ENCODE data around the gene CUEDC2.

The CUEDC2 gene

DNA sequence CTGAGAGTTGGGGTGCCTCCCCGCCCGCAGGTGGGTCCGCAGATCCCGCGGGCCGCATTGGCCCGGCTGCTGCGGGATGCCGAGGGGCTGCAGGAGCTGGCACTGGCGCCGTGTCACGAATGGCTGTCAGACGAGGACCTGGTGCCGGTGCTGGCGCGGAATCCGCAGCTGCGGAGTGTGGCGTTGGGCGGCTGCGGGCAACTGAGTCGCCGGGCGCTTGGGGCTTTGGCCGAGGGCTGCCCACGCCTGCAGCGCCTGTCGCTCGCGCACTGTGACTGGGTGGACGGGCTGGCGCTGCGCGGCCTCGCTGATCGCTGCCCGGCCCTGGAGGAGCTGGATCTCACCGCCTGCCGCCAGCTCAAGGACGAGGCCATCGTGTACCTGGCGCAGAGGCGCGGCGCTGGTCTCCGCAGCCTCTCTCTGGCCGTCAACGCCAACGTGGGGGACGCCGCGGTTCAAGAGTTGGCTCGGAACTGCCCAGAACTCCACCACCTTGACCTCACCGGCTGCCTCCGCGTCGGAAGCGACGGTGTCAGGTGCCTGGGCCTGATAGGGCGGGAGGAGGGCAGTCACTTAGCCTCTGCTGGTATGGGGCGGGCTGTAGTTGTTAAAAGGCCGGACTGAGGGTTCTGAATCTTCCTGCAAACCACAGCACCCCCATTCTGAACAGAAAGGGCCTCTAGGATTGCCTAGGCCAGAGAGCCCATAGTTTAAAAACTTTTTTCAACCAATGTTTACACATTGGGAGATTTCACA lies 10.4 kb downstream of the CUEDC2 start:
- DNase-seq (ENCODE audit: extremely low read depth, insufficient read length): no peak

DNA sequence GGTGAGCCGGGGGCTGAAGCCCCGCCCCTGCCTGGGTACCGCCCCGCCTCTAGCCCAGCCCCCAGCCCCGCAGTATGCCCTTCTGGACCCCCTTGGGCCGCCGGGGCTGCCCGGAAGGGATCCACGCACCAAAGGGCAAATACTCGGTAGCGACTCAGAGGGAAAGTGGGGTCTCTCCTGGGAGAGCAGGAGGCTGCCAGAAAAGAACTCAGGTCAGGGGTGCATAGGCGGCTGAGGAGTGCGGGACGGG lies 10.9 kb downstream of the CUEDC2 start:
- Histone ChIP-seq H3K4me3 (replicated peaks; ENCODE audit: low read depth, low read length) (peak overlapping the region; percentile 83), H3K27me3 (replicated peaks; ENCODE audit: control insufficient read depth, insufficient read depth, low read length) (no peaks in the 10 kb centered on the region; the same call in 1 of the 2 replicates), H3K36me3 (ENCODE audit: control insufficient read depth, insufficient read depth, low read length) (peaks cover 7% of the 10 kb centered on the region)
- TF ChIP-seq, protein P1, sequence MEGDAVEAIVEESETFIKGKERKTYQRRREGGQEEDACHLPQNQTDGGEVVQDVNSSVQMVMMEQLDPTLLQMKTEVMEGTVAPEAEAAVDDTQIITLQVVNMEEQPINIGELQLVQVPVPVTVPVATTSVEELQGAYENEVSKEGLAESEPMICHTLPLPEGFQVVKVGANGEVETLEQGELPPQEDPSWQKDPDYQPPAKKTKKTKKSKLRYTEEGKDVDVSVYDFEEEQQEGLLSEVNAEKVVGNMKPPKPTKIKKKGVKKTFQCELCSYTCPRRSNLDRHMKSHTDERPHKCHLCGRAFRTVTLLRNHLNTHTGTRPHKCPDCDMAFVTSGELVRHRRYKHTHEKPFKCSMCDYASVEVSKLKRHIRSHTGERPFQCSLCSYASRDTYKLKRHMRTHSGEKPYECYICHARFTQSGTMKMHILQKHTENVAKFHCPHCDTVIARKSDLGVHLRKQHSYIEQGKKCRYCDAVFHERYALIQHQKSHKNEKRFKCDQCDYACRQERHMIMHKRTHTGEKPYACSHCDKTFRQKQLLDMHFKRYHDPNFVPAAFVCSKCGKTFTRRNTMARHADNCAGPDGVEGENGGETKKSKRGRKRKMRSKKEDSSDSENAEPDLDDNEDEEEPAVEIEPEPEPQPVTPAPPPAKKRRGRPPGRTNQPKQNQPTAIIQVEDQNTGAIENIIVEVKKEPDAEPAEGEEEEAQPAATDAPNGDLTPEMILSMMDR (IDR thresholded peaks at IDR 0.05; ENCODE audit: insufficient read depth, low read length, poor library complexity, severe bottlenecking): no peak
- no peak for DNase-seq (ENCODE audit: extremely low read depth, insufficient read length)

More for the DNA sequence above, 10.4 kb downstream of the CUEDC2 start:
- no peaks in the 10 kb centered on the region; the same call in 1 of the 2 replicates for H3K27me3 ChIP-seq (replicated peaks; ENCODE audit: control insufficient read depth, insufficient read depth, low read length)
- peaks cover 7% of the 10 kb centered on the region for H3K36me3 ChIP-seq (ENCODE audit: control insufficient read depth, insufficient read depth, low read length)
- peak overlapping the region; percentile 83 for H3K4me3 ChIP-seq (replicated peaks; ENCODE audit: low read depth, low read length)
- TF ChIP-seq, protein P1 (IDR thresholded peaks at IDR 0.05; ENCODE audit: insufficient read depth, low read length, poor library complexity, severe bottlenecking): no peak

DNA sequence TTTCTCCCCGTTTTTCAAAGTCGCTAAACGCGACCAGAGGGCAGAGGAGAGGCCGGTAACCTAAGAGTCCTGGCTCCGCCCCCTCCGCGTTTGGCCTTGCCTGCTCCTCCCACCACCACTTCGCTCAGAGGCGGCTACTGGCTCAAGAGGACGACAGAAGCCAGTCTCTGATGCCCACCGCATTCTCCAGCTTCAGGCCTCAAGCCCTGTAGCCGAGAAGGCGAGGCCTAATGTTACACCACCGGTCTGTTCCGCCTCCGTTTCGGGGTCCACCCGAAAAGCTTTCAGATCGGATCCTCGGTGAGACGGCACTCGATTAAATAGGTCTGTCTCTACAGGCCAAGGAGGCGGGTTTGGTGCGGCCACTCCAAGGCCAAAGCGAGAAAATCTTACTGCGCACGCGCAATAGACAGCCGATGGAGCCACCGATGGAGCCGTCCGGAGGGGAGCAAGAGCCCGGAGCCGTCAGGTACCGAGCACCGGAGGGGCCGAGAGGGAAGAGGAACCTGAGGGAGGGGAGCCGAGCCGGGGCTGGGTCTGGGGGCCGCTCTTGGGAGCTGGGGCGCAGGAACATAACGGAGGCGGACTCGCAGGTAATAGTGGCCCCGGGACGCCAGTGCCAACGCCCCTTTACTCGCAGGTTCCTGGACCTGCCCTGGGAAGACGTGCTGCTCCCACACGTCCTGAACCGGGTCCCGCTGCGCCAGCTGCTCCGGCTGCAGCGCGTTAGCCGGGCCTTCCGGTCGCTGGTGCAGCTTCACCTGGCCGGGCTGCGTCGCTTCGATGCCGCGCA lies 11.5 kb downstream of the CUEDC2 start, which contains the start of gene FBXL15:
TSS of gene FBXL15 (plus strand) at position 123 of the 793 bp plus-strand sequence. CDS start at position 417, 294 bp downstream.
- TF ChIP-seq, protein P1 (IDR thresholded peaks at IDR 0.05; ENCODE audit: insufficient read depth, low read length, poor library complexity, severe bottlenecking): no peak
- peak within 1 kb of the TSS; percentile 83 for H3K4me3 ChIP-seq (replicated peaks; ENCODE audit: low read depth, low read length)
- peak; percentile 96 for DNase-seq (ENCODE audit: extremely low read depth, insufficient read length)
- peaks cover 7% of the 10 kb centered on the region for H3K36me3 ChIP-seq (ENCODE audit: control insufficient read depth, insufficient read depth, low read length)
- no peaks in the 10 kb centered on the region; the same call in 1 of the 2 replicates for H3K27me3 ChIP-seq (replicated peaks; ENCODE audit: control insufficient read depth, insufficient read depth, low read length)

DNA sequence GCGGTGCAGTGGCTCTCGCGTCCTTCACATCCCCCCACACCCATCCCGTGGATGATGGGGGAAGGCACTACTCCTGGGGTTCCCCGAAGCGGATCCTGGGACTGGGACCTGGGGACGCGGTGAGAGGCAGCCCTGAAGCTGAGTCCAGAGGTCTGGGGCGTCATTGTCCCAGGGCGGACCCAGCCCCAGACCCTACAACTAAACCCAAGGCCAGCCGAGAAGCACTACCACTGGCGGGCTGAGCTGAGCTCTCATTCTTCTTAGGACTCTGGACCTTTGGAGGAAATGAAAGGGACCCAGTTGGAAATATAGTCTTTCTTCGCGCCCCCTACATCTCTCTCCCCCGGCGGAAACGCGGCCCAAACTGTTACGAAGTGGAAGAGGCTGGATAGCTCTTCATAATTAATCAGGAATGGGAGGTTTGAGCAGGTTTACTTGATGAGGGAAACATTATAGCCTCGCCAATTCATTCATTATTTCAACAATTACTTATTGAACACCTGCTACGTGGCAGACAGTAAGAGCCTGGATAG lies 12.1 kb downstream of the CUEDC2 start:
- no peak for DNase-seq (ENCODE audit: extremely low read depth, insufficient read length)
- Histone ChIP-seq H3K36me3 (ENCODE audit: control insufficient read depth, insufficient read depth, low read length) (peaks cover 5% of the 10 kb centered on the region), H3K27me3 (replicated peaks; ENCODE audit: control insufficient read depth, insufficient read depth, low read length) (no peaks in the 10 kb centered on the region; the same call in 1 of the 2 replicates), H3K4me3 (replicated peaks; ENCODE audit: low read depth, low read length) (peak overlapping the region; percentile 83)
- TF ChIP-seq, protein P1 (IDR thresholded peaks at IDR 0.05; ENCODE audit: insufficient read depth, low read length, poor library complexity, severe bottlenecking): no peak

DNA sequence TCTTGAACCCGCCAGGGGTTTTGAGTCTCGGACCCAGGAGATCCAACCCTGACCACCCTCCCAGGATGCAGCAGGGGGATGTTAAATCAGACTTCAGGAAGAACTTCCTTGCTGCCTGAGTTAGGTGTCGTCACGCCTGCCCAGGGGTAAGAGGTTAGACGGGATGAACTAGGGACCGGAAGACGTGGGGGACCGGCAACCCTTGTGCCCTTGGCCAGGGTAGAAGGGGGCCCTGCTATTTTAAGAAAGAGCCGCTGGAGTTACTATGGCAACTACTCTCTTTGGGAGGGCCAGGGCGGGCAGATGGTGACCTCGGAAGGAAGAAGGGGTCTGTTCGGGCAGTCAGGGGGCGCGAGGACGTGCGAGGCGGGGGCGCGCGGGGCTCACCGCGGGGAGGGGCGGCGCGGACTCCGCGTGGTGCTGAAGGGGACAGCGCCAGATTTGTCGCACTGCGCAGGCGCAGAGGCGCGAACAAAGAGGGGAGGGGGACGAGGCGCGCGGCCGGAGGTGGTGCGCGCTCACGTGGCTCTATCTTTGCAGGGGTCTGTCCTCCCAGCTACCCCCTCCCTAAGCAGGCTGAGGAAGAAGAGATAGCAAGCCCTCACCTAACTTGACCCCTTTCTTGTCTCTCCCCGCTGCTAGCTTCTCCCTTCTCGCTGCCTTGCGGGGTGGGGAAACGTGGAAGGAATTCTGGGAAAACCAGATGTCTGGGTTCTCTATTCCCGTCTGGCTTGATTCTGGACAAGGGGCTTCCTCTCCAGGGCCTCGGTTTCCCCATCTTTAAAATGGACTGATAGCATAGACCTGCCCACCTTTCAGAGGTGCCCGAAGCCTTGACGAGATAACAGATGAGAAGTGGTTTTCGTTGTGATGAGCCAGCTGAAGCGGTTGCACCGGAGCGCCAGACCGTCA lies 12.8 kb downstream of the CUEDC2 start:
- peaks cover 4% of the 10 kb centered on the region for H3K36me3 ChIP-seq (ENCODE audit: control insufficient read depth, insufficient read depth, low read length)
- DNase-seq (ENCODE audit: extremely low read depth, insufficient read length): no peak
- TF ChIP-seq, protein P1 (IDR thresholded peaks at IDR 0.05; ENCODE audit: insufficient read depth, low read length, poor library complexity, severe bottlenecking): no peak
- H3K4me3 ChIP-seq (replicated peaks; ENCODE audit: low read depth, low read length): peak overlapping the region; percentile 83
- no peaks in the 10 kb centered on the region; the same call in 1 of the 2 replicates for H3K27me3 ChIP-seq (replicated peaks; ENCODE audit: control insufficient read depth, insufficient read depth, low read length)
